ENCODE data around the gene PRAF2.
A peak's percentile ranks its signal among the peaks of the same experiment; 100 is the strongest.

Gene PRAF2

GRCh38 chrX:49064303-49064702 lies 9.5 kb downstream of the PRAF2 start:
- H3K36me3 Mint-ChIP-seq = no peaks in the 10 kb centered on the region
- H3K4me3 Mint-ChIP-seq = no peak overlapping the region
- H3K4me1 Mint-ChIP-seq (ENCODE audit: low read depth) = no peaks in the 10 kb centered on the region
- no peaks in the 10 kb centered on the region for H3K27me3 Mint-ChIP-seq
- no peak overlapping the region for H3K27ac Mint-ChIP-seq
- H3K9me3 Mint-ChIP-seq (ENCODE audit: low read depth) = no peaks in the 10 kb centered on the region

GRCh38 chrX:49063715-49064114 lies 10.1 kb downstream of the PRAF2 start:
- no peaks in the 10 kb centered on the region for H3K4me1 Mint-ChIP-seq (ENCODE audit: low read depth)
- H3K9me3 Mint-ChIP-seq (ENCODE audit: low read depth) = no peaks in the 10 kb centered on the region
- H3K4me3 Mint-ChIP-seq = no peak overlapping the region
- H3K36me3 Mint-ChIP-seq = no peaks in the 10 kb centered on the region
- H3K27me3 Mint-ChIP-seq = no peaks in the 10 kb centered on the region
- H3K27ac Mint-ChIP-seq = no peak overlapping the region

- no peak overlapping the region for H3K4me3 Mint-ChIP-seq
- no peaks in the 10 kb centered on the region for H3K9me3 Mint-ChIP-seq (ENCODE audit: low read depth)
- H3K36me3 Mint-ChIP-seq = no peaks in the 10 kb centered on the region
- no peaks in the 10 kb centered on the region for H3K4me1 Mint-ChIP-seq (ENCODE audit: low read depth)
- no peak overlapping the region for H3K27ac Mint-ChIP-seq
- H3K27me3 Mint-ChIP-seq = no peaks in the 10 kb centered on the region
Measured at GRCh38 chrX:49061916-49062315, 11.9 kb downstream of the PRAF2 start.

GRCh38 chrX:49061490-49061889 lies 12.3 kb downstream of the PRAF2 start:
- H3K27ac Mint-ChIP-seq = no peak overlapping the region
- H3K36me3 Mint-ChIP-seq = no peaks in the 10 kb centered on the region
- H3K4me1 Mint-ChIP-seq (ENCODE audit: low read depth) = peaks cover 3% of the 10 kb centered on the region
- no peak overlapping the region for H3K4me3 Mint-ChIP-seq
- no peaks in the 10 kb centered on the region for H3K27me3 Mint-ChIP-seq
- H3K9me3 Mint-ChIP-seq (ENCODE audit: low read depth) = no peaks in the 10 kb centered on the region

- no peak overlapping the region for H3K27ac Mint-ChIP-seq
Measured at GRCh38 chrX:49060914-49061313, 12.9 kb downstream of the PRAF2 start.

GRCh38 chrX:49059681-49060085 lies 14.1 kb downstream of the PRAF2 start:
- no peaks in the 10 kb centered on the region for H3K9me3 Mint-ChIP-seq (ENCODE audit: low read depth)
- H3K27me3 Mint-ChIP-seq = no peaks in the 10 kb centered on the region
- H3K27ac Mint-ChIP-seq = no peak overlapping the region
- peaks cover 17% of the 10 kb centered on the region for H3K4me1 Mint-ChIP-seq (ENCODE audit: low read depth)
- no peak overlapping the region for H3K4me3 Mint-ChIP-seq
- no peaks in the 10 kb centered on the region for H3K36me3 Mint-ChIP-seq

More at GRCh38 chrX:49060914-49061313, 12.9 kb downstream of the PRAF2 start:
- Mint-ChIP-seq H3K9me3 (ENCODE audit: low read depth) (no peaks in the 10 kb centered on the region), H3K27me3 (no peaks in the 10 kb centered on the region), H3K4me1 (ENCODE audit: low read depth) (peaks cover 4% of the 10 kb centered on the region), H3K4me3 (no peak overlapping the region), H3K36me3 (no peaks in the 10 kb centered on the region)

GRCh38 chrX:49059201-49059600 lies 14.6 kb downstream of the PRAF2 start:
- no peak overlapping the region for H3K27ac Mint-ChIP-seq
- no peaks in the 10 kb centered on the region for H3K36me3 Mint-ChIP-seq
- H3K4me1 Mint-ChIP-seq (ENCODE audit: low read depth) = peaks cover 21% of the 10 kb centered on the region
- H3K4me3 Mint-ChIP-seq = no peak overlapping the region
- no peaks in the 10 kb centered on the region for H3K9me3 Mint-ChIP-seq (ENCODE audit: low read depth)
- H3K27me3 Mint-ChIP-seq = no peaks in the 10 kb centered on the region

GRCh38 chrX:49058794-49059193 lies 15.0 kb downstream of the PRAF2 start, which contains the start of gene CCDC120:
CCDC120 (plus strand) TSS chrX:49058999; CDS start chrX:49062042, 3,043 bp downstream.
- Mint-ChIP-seq H3K27me3 (no peaks in the 10 kb centered on the region), H3K4me3 (no peak within 1 kb of the TSS), H3K36me3 (no peaks in the 10 kb centered on the region), H3K4me1 (ENCODE audit: low read depth) (peaks cover 24% of the 10 kb centered on the region), H3K9me3 (ENCODE audit: low read depth) (no peaks in the 10 kb centered on the region), H3K27ac (no peak within 1 kb of the TSS)

- Mint-ChIP-seq H3K27me3 (no peaks in the 10 kb centered on the region), H3K4me1 (ENCODE audit: low read depth) (peaks cover 32% of the 10 kb centered on the region), H3K27ac (peak overlapping the region; percentile 83), H3K4me3 (peak overlapping the region; percentile 84), H3K9me3 (ENCODE audit: low read depth) (no peaks in the 10 kb centered on the region), H3K36me3 (no peaks in the 10 kb centered on the region)
Measured at GRCh38 chrX:49054073-49054762, 19.6 kb downstream of the PRAF2 start.

- H3K9me3 Mint-ChIP-seq (ENCODE audit: low read depth) = no peaks in the 10 kb centered on the region
- peaks cover 32% of the 10 kb centered on the region for H3K4me1 Mint-ChIP-seq (ENCODE audit: low read depth)
- H3K4me3 Mint-ChIP-seq = peak overlapping the region; percentile 86
- no peaks in the 10 kb centered on the region for H3K27me3 Mint-ChIP-seq
- peak overlapping the region; percentile 83 for H3K27ac Mint-ChIP-seq
- no peaks in the 10 kb centered on the region for H3K36me3 Mint-ChIP-seq
Measured at GRCh38 chrX:49053223-49054072, 20.4 kb downstream of the PRAF2 start.

GRCh38 chrX:49043987-49044281 lies 29.9 kb downstream of the PRAF2 start:
- Mint-ChIP-seq H3K36me3 (no peaks in the 10 kb centered on the region), H3K27me3 (no peaks in the 10 kb centered on the region), H3K27ac (peak overlapping the region; percentile 73), H3K9me3 (ENCODE audit: low read depth) (no peaks in the 10 kb centered on the region), H3K4me3 (peak overlapping the region; percentile 91), H3K4me1 (ENCODE audit: low read depth) (peaks cover 34% of the 10 kb centered on the region)

- H3K36me3 Mint-ChIP-seq = no peaks in the 10 kb centered on the region
- peak within 1 kb of the TSS; percentile 91 for H3K4me3 Mint-ChIP-seq
- no peaks in the 10 kb centered on the region for H3K27me3 Mint-ChIP-seq
- peak within 1 kb of the TSS; percentile 88 for H3K27ac Mint-ChIP-seq
- H3K4me1 Mint-ChIP-seq (ENCODE audit: low read depth) = peaks cover 34% of the 10 kb centered on the region
- no peaks in the 10 kb centered on the region for H3K9me3 Mint-ChIP-seq (ENCODE audit: low read depth)
Measured at GRCh38 chrX:49043220-49043986, 30.4 kb downstream of the PRAF2 start, which contains the start of gene TFE3. TFE3 (minus strand) TSS chrX:49043357; CDS start chrX:49043226, 131 bp downstream.

GRCh38 chrX:49042581-49043219 lies 31.1 kb downstream of the PRAF2 start:
- peak overlapping the region; percentile 88 for H3K27ac Mint-ChIP-seq
- peak overlapping the region; percentile 91 for H3K4me3 Mint-ChIP-seq
- H3K36me3 Mint-ChIP-seq = peaks cover 2% of the 10 kb centered on the region
- H3K9me3 Mint-ChIP-seq (ENCODE audit: low read depth) = no peaks in the 10 kb centered on the region
- H3K4me1 Mint-ChIP-seq (ENCODE audit: low read depth) = peaks cover 34% of the 10 kb centered on the region
- no peaks in the 10 kb centered on the region for H3K27me3 Mint-ChIP-seq

GRCh38 chrX:49041744-49042580 lies 31.8 kb downstream of the PRAF2 start:
- H3K4me1 Mint-ChIP-seq (ENCODE audit: low read depth) = peaks cover 34% of the 10 kb centered on the region

More at GRCh38 chrX:49041744-49042580, 31.8 kb downstream of the PRAF2 start:
- Mint-ChIP-seq H3K27me3 (no peaks in the 10 kb centered on the region), H3K36me3 (peaks cover 3% of the 10 kb centered on the region), H3K9me3 (ENCODE audit: low read depth) (no peaks in the 10 kb centered on the region), H3K4me3 (peak overlapping the region; percentile 91), H3K27ac (peak overlapping the region; percentile 88)

Data from activated naive CD8-positive, alpha-beta T cell (primary cell).